Stimulated activated CD4-positive, alpha-beta T cell treated with anti-CD3 and anti-CD28 coated beads, Interleukin-15, amount 100 ng/mL, for 1 hour (primary cell): Measurements from ENCODE around the gene BRINP3.

Experiments
- DNase-seq, 2 donors: peaks; one replicate each; pipeline ENCODE4 v3.0.0-alpha.2; 2020; ENCODE audit warnings: low read depth in 1 of 2, low spot score in 1 of 2

The BRINP3 gene

DNA sequence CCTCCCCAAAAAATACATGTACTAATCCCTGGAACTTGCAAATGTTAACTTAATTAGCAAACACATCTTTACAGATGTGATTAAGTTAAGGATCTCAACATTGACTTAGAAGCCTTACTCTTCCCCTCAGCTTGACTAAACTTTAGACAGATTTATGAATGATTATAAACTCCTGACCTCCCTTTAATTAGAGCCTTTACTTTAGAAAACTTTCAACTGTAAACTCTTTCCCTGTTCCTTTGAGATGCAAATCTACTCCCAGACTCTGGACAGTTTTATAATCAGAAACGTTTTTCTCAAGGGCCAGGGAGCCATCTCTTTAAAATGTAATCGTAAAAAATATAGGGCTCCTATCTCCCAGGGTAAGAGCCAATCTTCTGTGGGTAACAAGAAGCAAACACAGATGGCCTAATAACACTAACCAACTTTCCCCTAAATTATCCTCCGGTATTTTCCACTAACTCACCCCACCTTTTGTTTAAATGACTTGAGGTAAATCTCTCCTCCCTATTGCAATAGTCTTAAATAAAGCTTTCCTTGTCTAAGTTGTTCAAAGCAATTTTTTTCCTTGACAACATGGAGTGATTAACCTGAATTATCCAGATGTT lies 284.1 kb downstream of the BRINP3 start:
- DNase-seq: no peak

DNA sequence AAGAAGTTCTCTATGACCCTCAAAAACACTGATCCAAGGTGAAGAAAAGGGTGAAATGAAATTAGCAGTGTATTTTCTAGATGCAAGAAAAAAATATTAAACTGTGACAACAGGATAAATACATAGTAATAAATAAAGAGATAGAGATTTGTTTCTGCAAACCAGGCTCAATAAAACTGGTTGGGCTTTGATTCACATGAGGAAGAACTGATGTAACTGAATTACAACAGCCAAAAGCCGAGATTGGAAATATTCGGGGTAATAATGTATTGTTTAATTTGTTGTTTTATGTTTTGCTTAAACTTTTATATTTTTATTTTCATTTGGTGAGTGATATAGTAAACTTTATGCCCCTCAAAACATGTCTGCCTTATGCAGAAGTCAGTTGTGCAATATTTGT lies 285.0 kb downstream of the BRINP3 start:
- DNase-seq: no peak

DNA sequence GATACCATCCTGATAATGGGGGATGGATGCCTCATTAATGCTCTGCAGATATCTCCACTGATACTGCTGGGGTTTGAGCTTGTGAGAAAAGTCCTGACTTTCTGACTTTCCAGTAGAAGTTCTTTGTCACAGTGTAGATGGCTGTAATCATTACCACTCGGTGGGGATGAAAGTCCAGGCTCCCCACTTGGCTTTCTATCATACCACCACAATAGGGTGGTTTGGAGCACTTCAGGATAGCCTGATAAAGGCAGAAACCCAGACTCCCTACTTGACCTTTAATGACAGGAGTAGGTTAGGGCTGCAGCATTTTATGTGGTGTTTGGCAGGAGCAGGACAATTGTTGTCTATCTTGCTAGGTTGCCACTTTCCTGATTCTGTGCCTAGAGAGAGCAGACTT lies 294.1 kb downstream of the BRINP3 start:
- no peak for DNase-seq

DNA sequence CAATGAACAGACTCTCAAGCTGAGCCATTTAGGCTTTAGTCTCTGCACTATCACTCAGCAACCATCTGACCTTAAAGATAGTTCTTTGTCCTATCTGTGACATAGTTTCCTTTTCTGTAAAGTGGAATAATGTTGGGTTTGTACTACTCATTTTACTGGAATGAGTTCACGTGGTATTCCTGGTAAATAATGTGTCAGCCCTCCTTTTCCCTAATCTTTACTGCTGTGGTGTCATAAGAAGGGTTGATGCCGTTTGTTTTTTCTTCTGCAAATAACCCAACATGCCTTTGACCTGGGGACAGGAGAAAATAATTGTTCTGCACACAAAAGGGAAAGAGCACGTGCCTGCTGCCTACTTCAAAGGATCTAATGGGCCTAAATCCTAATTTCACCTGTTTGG lies 297.8 kb downstream of the BRINP3 start:
- no peak for DNase-seq

DNA sequence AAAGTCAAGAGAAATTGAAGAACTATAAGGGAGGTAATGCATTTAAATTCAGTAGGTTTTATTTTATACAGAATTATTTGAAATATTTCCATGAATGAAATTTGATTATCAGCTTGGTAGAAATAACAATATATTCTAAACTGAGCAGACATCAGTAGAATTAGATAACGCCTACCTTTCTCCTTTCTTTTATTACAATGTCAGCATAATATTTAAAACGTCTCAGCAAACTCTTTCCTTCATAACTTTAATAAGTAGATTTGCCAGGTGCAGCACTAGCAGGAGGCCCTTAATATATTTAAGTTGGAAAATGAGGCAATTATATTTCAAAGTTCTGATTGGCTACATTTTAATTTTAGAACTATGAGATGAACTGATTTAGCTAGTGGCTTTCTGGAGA lies 298.8 kb downstream of the BRINP3 start:
- no peak for DNase-seq

DNA sequence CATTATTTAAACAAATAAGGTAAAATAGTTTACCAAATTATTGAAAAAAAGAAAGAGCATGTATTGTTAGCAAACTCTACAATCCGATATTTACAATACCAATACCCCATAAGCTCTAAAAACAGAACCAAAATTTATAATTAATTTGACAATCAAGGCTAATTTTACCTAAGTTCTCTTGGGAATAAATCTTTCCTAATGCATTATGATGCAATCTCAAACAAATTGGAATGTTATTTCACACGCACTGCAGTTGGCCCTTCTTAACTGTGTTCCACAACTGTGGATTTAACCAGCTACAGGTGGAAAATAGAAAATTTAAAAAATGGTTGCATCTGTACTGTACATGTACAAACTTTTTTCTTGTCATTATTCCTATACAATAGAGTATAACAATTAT lies 300.1 kb downstream of the BRINP3 start:
- DNase-seq: no peak

DNA sequence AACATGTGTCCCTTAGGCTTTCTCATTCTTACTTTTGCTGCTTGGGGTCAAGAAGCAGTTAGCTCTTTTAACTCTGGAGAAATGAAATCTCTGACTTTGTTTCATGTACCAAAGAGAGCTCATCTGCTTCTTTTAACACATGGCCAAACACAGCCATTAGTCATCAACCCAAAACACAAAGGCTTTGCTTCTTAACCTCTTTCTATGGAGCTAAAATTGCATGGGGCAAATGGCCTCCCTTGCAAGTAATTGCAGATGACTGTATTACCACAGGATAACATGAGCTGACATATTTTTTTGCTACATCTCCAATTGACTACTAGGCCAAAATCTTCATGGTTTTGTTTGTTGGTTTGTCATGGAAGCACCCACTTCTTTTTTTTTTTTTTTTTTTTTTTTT lies 300.9 kb downstream of the BRINP3 start:
- DNase-seq: no peak

DNA sequence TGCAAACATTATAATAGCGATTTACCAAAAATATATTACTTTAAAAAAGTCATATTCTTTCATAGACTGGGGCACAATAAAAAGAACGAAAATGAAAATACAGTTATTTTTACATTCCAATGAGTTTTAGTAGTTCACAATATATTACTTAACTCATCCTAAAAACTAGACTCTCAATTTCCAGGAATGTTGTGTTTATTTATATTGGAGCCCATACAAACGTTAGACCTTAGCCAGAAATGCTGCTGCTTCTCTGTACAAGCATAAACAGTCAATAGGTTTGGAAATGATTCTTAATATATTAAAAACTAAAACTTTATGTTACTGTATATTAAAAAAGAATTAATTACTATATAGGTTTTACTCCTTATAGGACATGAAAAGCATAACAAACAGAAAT lies 302.3 kb downstream of the BRINP3 start:
- DNase-seq: no peak

DNA sequence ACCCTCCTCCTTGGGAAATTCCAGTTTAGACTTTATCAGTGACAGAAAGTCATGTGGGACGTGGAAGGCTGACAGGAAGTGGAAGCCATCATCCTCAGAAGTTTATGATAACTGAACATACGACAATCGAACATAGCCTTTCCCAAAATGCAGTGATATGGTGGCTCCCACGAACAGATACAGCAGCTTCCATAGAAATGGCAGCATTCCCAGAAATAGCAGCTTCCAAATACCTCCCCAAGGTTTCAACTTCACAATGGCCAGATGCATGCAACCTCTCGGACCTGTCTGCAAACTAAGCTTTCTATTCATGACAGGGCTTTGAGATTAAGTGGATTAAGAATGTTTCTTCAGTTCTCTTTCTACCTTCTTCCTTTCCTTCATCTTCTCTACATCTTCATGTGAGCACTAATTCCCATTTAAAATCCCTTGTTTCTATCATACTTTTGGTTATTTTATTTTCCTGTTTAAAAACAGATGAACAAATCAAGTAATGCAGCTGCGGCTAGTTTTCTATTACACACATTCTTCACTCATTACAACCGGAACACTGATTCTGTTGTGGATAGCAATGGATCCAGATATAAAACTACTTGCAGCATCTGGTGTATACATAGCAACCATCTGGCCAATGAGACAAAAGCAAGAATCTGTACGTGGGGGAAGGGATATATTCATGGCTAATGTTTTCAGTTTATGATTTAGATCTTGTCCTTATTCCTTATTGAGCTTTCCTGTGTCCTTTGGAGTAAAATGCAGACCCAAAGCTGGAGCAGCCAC lies 304.8 kb downstream of the BRINP3 start:
- DNase-seq: no peak

DNA sequence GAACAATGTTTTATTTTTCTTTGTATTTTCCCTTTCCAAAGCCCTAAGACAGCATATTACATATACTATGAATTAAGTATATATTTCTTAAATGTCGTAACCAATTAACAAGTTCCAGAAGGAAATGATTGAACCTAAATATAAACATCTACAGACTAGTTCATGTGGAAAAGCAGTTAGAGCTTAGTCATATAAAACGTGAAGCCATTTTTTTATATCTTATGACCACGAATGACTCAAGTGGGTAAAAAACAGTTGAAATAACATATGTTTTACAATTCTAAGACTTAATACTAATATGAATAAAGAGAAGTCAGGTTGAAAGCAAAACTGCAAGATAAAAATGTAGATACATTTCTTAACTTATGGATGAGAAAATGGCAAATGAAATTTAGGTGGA lies 307.3 kb downstream of the BRINP3 start:
- DNase-seq: no peak

DNA sequence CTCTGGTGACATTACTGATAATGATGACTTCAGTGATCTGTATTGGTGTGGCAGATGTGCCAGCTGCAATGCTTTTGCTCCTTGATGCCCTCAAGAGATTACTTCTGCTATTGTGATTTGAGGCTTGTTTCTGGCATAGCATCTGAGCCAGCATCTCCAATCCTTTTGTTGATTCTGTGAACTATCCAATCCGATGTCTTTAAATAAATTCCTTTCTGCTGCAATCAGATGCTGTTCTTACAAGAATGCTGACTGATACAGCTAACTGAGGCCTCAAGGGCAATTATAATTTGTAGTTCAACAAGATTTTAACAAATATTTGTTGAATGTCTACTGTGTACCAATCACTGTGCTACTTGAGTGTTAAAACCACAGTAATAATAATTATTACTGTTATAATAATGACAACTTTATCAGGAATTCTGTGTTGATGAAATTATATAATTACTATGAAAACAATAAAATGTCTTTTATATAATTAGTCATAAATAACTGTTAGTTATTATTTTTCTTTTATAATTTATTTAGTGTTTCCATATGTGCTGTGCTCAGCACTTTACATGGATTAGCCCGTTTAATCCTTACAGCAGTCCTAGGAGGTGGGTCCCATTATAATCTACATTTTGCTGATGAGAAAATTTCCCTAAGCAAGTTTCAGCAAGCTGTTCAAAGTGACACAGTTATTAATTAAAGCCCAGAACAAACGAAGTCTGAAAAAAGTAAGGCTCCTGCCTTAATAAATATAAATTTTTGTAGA lies 308.2 kb downstream of the BRINP3 start:
- DNase-seq: no peak

DNA sequence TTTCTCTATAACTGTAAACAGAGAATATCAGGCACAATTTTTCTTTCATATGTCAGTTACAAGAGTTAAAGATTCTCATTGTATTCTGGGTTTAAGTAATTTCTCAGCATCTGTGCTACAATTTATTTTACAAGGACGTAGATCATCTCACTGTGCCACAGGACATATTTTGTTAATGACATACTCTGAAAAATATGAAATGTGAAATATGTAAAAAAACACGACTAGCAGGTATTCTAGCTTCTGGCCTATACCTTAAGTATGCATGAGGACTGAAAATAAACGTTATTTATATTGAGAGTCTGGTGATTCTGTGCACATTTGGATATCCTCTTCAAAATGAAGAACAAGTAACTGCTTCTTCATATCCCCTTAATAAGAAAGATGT lies 308.8 kb downstream of the BRINP3 start:
- no peak for DNase-seq

DNA sequence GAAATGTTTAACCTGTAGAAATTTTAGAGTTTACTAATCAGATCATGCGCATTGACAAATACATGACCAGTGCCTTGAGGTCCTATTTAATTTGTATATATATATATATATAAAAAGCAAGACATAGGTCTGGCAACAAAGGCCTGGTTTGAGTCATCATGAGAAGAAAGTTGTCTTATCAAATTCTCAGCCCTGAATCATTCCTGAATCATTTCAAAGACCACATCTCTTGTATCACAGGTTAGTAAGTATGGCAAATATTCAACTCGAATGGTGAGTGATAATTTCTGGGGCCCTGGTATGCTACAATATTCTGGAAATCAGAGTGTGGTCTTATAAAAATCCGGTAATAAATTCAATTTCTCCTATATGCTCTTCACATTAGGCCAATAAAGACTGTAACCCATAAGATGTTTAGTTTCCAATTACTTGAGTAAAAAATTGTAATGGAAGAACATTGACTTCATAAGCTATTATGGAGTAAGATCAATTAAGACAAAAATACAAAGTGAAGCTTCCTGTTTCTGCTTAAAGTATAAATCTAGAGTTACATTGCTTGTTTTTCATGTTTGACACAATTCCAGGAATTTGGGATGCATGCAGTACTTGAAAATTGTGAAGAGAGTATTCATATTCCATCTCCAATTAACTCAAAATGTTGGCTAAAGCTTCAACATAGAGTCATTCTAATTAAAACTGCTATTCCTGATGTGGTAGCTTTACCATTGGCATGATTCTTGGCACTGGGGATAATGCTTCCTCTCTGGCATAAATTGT lies 309.4 kb downstream of the BRINP3 start:
- DNase-seq: no peak

DNA sequence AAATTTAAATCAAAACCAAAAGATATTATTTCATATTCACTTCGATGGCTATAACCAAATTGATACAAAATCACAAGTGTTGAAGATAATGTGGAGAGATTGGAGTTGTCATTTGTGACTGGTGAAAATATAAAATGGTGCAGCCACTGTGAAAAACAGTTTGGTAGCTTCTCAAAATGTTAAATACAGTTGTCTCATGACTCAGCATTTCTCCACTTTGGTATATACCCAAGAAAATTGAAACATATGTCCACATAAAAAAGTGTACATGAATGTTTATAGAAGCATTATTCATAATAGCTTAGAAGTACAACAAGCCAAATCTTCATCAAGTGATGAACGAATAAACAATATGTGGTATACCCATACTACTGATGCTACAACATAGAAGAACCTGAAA lies 318.5 kb downstream of the BRINP3 start:
- no peak for DNase-seq

DNA sequence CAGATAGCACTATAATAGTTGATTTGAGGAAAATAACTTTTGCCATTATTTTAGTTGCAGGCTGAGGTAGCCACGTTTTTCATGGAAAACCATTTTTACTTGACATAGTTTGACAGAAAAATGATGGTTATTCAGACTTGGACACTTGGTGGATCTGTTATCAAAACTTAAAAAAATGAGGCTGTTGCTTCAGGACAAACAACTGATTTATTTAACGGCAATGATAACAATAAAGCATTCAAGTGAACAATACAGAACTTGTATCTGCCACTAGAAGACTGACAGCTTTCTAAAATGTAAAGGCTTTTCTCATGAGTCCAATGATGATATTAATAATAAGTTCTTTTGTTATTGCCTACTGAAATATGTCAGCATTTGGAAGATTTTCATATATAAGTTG lies 322.9 kb downstream of the BRINP3 start:
- DNase-seq: no peak

DNA sequence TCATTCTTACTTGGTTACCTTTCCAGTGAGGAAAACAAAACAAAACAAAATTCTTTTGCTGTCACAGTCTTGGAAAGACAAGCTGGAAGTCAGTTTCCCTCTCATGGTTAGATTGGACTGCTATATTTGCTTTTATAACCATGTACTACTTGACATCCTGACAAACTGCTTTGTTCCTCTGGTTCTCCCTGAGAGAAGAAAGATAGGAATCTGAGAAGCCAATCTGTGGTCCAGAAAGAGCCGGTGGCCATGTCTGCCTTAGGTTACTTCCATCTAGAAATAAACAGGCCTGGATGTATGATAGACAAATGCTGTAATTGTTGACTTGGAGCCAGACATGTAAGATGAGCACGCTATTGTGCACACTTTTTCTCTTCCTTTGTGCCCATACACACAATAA lies 330.0 kb downstream of the BRINP3 start:
- no peak for DNase-seq

DNA sequence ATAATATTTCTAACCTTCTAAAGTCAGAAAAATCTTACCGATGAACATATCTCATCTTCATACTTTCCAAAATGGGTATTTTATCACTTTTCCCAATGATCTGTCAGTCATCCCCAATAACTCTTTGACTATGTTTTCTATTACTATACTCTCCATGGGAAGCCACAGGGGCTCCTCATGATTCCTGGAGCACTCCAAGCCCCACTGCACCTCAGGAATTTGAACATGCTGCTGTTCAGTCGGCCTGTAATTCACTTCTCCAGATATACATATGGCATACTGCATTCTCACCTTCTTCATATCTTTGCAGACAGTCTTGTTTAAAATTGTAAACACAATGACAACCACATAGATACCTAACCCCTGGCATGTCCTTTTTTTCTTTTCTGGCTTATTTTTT lies 333.0 kb downstream of the BRINP3 start:
- DNase-seq: no peak

DNA sequence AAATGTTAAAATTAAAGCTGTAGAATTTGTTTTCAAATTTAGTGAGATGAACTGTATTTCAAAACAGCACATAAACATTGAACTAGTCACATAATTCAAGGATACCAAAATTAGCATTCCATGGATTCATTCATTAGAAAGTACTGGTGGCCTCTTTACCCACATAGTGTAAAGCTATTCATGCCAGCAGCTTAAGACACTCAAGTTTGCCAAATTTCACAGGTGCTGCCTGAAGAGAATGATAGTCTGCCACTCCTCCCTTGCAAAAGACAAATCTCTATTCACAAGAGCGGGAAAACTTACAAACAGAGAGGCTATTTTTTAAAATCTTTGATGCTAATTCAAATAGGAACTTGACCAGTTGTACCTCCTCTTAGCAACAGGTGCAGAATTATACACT lies 337.0 kb downstream of the BRINP3 start:
- DNase-seq: no peak

DNA sequence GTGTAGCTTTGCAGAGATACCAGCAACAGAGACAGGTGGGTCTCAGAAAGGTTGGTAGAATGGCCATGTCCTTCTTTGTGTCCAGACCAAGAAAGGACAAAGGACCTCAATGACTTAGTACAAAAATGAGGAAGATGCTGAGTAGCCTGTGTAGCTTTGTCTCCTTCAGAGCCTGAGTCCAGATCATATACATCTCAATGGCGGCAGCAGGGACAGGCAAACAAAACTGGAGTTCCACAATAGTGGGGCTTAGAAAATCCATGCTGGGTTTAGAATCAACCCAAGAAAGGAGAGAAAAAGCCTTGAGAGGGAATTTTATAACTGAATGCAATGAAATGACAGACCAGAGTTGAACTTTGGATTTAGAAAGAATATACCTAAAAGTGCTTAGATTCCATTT lies 339.0 kb downstream of the BRINP3 start:
- no peak for DNase-seq

DNA sequence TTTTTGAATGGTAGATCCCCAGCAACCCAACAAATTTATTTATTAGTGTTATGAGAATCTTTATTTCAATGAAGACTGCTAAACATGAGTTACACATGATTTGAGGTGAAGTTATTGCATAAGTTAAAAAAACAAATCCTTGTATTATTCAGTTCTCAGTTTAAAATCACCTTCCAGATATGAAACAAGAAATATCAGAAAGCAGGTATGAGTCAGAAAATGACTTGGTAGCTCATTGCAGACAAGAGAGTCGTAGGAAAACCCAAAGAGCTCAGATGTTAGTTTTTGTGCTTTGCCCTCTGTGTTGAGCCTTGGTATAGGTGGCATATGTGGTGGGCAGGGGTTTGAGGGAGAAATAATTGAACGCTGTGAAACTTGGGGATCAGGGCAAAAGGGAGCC lies 339.4 kb downstream of the BRINP3 start:
- DNase-seq: no peak

DNA sequence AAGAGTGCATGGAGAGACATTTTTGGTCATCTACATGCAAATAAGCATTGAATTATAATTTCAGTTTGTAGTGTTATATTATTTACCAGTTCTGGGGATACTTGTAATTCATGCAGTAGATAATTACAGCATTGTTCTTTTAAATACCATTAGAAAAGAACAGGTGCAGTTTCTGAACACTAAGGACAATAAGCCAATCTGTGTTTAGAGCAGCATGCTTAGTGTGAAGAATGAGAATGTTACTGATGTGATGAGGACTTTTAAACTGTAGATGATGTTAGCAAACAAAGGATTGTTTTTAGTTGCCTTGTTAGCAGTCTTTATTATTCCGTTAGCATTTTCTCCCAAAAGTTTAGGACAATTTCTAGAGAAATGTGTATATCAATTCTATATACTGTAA lies 348.3 kb downstream of the BRINP3 start:
- DNase-seq: no peak

DNA sequence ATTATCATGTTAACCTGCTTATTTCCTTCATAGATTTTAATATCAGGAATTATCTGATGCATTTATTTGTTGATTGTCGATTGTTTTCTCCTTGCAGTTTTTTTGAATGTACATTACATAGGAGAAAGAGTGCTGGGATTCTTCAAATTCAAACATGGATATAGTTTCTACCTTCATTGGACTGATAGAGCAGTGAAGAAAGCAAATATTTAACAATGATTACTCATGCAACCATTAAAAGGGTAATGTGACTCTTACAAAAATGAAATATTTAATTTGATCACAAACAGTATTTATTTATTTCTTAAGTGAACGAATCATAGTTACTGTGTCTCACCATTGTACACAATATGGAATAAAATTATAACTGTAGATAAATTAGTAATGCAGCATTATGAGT lies 350.9 kb downstream of the BRINP3 start:
- no peak for DNase-seq
